Skeletal muscle satellite cell (primary cell): ENCODE measurements around the gene FCHO2.

Experiments
- H3K27me3 ChIP-seq: 2 replicates; pipeline ENCODE4 v1.7.0; 2013; ENCODE audit warnings: low read length; ENCODE audit not compliant: control insufficient read depth, insufficient read depth
- H3K36me3 ChIP-seq: 2 replicates; pipeline ENCODE4 v1.7.0; 2013; ENCODE audit warnings: mild to moderate bottlenecking, control low read depth, low read length; ENCODE audit not compliant: insufficient read depth
- H3K4me1 ChIP-seq: 2 replicates; pipeline ENCODE4 v1.7.0; 2013; ENCODE audit warnings: low read length; ENCODE audit not compliant: control insufficient read depth, insufficient read depth
- H3K4me2 ChIP-seq: 2 replicates; pipeline ENCODE4 v1.7.0; 2013; ENCODE audit warnings: mild to moderate bottlenecking, low read length
- H3K4me3 ChIP-seq: 2 replicates; pipeline ENCODE4 v1.7.0; 2013; ENCODE audit warnings: low read length
- H3K9ac ChIP-seq: 2 replicates; pipeline ENCODE4 v1.7.0; 2013; ENCODE audit warnings: mild to moderate bottlenecking, low read depth, low read length, moderate library complexity
- H3K9me3 ChIP-seq: replicated peaks from 2 replicates; pipeline ENCODE4 v1.7.0; 2013; ENCODE audit warnings: mild to moderate bottlenecking, control low read depth, low read length

The FCHO2 gene

DNA sequence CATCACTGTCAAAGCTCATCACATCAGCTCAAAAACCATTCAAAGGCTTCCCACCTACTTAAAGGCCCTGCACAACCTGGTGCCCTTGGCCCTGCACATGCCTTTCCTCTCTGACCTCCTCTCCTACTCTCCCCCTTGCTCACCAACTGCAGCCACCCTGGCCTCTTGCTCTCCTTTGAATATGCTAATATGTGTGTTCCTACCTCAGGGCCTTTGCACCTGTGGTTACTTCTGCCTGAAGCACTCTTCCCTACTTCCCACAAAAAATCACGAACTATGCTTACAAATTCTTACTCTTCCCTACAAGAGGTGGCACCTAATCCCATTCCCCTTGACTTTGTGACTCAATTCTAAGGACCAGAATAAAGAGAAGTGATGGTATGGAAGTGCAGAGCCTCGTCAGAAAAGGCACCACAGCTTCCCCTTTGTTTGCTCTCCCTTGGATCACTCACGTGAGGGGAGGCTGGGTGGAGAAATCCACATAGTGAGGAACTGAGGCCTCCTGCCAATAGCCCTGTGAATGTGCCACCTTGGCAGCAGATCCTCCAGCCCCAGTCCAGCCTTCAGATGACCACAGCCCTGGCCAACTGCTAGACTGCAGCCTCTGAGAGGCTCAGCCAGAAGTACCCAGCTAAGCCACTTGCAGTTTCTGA is 161.4 kb downstream of the FCHO2 start:
- no peak overlapping the region for H3K4me2 ChIP-seq
- H3K27me3 ChIP-seq: no peaks in the 10 kb centered on the region
- H3K9me3 ChIP-seq: no peaks in the 10 kb centered on the region
- no peak overlapping the region for H3K4me3 ChIP-seq
- H3K9ac ChIP-seq: no peak overlapping the region
- peaks cover 58% of the 10 kb centered on the region for H3K4me1 ChIP-seq
- no peaks in the 10 kb centered on the region for H3K36me3 ChIP-seq

DNA sequence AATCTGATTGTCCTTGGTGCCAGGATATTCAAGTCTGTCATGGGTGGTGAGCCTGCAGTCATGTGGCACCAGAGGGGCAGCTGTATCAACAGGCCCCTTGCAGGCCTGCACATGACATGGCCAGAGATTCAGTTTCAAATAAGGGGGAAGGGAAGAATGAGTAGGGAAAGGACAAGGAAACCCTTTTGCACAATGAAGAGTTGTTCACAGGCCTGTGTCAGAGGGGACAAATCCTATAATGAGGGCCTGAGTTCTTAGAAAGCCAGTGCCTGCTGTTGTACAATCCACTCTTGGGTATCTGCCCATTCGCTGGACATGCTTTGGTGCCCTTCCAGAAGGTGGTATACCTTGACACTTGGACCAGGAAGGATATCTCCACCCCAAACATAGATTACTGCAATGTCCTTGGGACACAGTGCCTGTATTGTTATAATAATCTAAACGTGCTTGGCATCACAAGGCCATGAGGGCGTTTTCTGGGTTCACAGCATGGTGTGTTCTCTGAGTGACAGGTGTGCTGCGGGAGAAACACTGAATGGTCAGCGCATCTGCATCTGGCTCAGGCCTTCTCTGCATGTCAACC is 162.6 kb downstream of the FCHO2 start:
- Histone ChIP-seq H3K9ac (no peak overlapping the region), H3K9me3 (no peaks in the 10 kb centered on the region), H3K4me2 (no peak overlapping the region), H3K4me3 (no peak overlapping the region), H3K36me3 (peaks cover under 1% of the 10 kb centered on the region), H3K27me3 (no peaks in the 10 kb centered on the region), H3K4me1 (peaks cover 70% of the 10 kb centered on the region)

DNA sequence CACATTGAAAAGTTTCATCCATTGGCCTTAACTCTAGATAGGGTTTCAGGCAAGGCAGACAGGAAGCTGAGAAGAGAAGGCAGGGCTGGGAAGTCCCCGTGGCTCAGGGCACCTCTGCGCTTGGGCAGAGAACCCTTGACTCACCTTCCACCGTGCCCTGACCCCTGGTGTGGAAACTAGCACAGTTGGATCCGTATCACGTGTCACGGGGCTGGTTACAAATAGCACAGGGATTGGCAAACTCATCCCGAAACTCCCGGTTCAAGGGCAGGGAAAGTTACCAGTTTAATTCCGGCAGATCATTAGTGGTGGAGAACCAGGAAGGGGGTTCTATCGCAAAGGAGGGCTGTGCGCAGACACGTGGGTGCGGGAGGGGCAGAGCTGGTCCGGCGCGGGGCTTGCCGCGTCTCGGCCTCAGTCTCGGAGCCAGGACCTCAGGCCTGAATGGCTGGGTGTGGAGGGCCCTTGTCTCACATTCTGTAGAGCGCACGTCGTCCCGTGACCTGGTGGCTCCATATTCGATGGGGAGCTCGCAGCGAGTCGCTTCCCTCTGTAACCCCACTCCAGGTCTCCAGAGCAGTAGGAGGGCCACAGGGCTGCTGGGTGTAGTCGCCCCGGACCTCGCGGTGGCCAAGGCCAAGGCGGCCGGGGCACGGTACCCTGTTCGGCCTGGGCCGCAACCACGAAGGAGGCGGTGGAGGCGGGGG is 163.8 kb downstream of the FCHO2 start:
- no peaks in the 10 kb centered on the region for H3K27me3 ChIP-seq
- peak overlapping the region; percentile 83 for H3K4me2 ChIP-seq
- H3K36me3 ChIP-seq: peaks cover 12% of the 10 kb centered on the region
- peak overlapping the region; percentile 70 for H3K9ac ChIP-seq
- H3K9me3 ChIP-seq: no peaks in the 10 kb centered on the region
- H3K4me1 ChIP-seq: peaks cover 73% of the 10 kb centered on the region
- H3K4me3 ChIP-seq: peak overlapping the region; percentile 85

DNA sequence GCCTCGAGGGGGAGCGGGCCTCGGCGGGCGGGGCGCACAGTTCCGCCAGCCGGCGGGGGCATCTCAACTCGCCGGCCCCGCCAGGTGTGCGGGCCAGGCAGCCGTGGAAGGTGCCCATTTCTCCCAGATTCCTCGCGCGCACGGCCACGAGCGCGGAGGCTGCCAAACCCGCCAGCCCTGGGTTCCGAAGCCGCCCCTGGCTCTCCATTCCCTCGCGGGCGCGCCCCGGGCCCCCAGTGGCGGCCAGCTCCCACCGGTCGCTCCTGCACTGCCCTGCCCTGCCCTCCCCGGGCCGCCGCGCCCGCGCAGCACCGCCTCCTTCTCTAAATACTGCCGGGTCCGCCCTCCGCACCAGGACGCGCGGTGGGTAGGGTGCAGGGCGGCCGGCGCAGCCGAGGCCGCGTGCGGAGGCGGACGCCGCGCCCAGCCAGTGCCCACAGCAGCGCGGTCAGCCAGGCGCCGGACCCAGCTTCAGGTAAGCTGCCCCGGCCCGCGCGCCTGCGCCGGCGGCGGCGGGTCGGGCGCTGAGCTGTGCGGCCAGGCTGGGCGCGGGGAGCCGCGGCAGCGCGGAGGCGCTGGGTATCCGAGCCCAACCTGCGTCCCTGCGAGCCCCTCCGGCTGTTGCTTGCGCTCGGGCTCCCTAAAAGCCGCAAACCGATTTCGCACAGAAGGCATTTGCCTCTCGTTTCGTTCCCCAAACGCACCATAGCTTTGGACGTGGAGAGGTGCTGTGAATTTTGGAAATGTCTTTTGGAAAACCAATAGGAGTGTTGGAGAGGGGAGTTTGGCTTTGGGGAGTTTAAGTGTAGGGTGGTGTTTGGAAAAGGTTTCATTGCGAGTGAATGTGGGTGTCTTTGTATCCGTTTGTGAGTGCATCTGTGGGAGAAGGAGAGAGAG is 164.6 kb downstream of the FCHO2 start, which contains the start of gene TMEM171:
TMEM171 (plus strand) TSS at position 354 of the 897 bp plus-strand sequence. CDS start 2,799 bp downstream, outside the sequence.
- no peaks in the 10 kb centered on the region for H3K27me3 ChIP-seq
- H3K9me3 ChIP-seq: no peaks in the 10 kb centered on the region
- peaks cover 65% of the 10 kb centered on the region for H3K4me1 ChIP-seq
- peaks cover 16% of the 10 kb centered on the region for H3K36me3 ChIP-seq
- peak within 1 kb of the TSS; percentile 83 for H3K4me2 ChIP-seq
- H3K4me3 ChIP-seq: peak within 1 kb of the TSS; percentile 85
- H3K9ac ChIP-seq: peak within 1 kb of the TSS; percentile 70

DNA sequence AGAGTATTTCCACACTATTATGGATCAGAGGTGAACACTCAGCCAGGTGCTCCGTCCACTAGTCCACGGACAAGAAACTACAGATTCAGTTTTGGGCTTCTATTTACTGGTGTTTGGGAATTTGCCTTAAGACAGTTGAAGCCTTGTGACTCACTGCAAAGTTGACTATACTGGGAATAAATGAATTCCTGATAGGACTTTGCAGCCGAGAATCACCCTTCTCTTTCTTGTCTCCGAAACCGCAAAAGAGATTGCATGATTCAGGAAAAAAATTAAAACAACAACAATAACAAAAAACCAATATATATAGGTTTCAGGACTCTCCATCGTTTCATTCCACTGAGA is 165.2 kb downstream of the FCHO2 start:
- no peaks in the 10 kb centered on the region for H3K27me3 ChIP-seq
- H3K36me3 ChIP-seq: peaks cover 22% of the 10 kb centered on the region
- peaks cover 59% of the 10 kb centered on the region for H3K4me1 ChIP-seq
- H3K4me3 ChIP-seq: peak overlapping the region; percentile 85
- H3K9ac ChIP-seq: peak overlapping the region; percentile 70
- peak overlapping the region; percentile 83 for H3K4me2 ChIP-seq
- no peaks in the 10 kb centered on the region for H3K9me3 ChIP-seq

DNA sequence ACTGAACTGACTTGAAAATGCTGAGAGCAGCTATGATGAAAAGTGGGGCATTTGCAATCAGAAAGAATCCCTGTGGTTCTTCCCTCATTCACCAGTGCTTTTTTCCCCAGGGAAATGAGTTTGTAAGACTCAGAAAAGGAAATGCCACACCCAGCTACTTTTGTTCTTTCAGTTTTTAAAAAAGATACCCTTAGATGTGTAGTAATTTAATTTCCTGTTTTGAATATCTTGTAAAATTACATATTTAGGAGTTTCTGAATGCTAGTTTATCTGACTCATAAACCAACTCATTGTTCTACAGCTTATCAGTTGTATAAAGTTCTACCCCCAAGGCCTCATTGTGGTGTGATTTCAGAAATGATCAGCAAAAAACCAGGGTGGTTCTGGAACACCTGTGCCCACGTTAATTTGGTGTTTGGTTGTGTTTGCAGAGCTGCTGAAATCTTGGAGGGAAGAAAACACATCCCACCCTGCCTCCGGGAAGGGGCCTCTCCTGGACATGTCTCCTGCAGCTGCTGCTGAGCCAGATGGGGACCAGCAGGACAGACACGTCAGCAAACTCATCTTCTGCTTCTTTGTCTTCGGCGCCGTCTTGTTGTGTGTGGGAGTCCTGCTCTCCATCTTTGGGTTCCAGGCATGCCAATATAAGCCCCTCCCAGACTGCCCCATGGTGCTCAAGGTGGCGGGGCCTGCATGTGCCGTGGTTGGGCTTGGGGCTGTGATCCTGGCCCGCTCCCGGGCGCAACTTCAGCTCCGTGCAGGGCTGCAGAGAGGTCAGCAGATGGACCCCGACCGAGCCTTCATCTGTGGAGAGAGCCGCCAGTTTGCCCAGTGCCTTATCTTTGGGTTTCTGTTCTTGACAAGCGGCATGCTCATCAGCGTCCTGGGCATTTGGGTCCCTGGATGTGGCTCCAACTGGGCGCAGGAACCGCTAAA is 167.3 kb downstream of the FCHO2 start:
- H3K27me3 ChIP-seq: no peaks in the 10 kb centered on the region

DNA sequence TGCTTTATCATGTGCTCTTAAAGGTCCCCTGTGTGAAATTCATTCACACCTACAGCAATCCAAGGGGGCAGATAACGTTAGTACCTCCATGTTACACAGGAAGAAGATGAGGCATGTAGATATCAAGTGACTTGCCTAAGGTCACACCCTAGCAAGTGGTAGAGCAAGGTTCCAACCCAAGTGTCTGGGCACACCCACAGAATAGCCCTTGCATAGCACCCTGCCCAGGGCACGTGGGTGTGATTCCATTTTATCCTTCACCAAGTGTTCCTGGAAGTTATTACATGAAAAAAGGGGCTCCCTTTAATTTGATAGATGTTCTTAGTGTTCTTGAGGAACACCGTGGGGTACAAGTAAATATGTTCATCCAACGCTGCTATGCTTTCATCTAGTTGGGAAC is 169.4 kb downstream of the FCHO2 start:
- Histone ChIP-seq H3K4me3 (no peak overlapping the region), H3K4me1 (peaks cover 31% of the 10 kb centered on the region), H3K36me3 (peaks cover 33% of the 10 kb centered on the region), H3K27me3 (no peaks in the 10 kb centered on the region), H3K4me2 (no peak overlapping the region), H3K9ac (no peak overlapping the region), H3K9me3 (no peaks in the 10 kb centered on the region)

More for the DNA sequence above, 167.3 kb downstream of the FCHO2 start:
- peak overlapping the region; percentile 83 for H3K4me2 ChIP-seq
- H3K4me3 ChIP-seq: peak overlapping the region; percentile 85
- no peaks in the 10 kb centered on the region for H3K9me3 ChIP-seq
- H3K36me3 ChIP-seq: peaks cover 23% of the 10 kb centered on the region
- H3K4me1 ChIP-seq: peaks cover 49% of the 10 kb centered on the region
- H3K9ac ChIP-seq: peak overlapping the region; percentile 71

DNA sequence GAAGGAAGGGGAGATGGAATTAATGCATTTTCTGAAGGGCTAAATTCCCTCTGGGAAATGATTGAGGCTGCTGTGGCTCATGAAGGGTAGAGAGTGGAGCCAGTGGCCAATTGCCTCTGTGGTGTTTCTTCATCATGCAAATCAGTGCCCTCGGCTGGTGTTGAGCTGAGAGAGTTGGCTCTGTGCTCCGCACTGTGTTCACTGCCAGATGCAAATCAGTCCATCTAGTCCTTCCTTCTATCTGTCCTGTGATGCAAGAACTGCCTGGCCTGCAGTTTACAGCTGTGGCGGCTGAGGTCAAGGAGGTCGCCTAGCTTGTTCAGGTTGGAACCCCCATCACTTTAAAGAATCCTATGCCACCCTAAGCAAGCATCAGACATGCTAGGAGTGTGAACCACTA is 170.5 kb downstream of the FCHO2 start:
- H3K4me3 ChIP-seq: no peak overlapping the region
- H3K27me3 ChIP-seq: no peaks in the 10 kb centered on the region
- no peak overlapping the region for H3K4me2 ChIP-seq
- no peaks in the 10 kb centered on the region for H3K9me3 ChIP-seq
- peaks cover 38% of the 10 kb centered on the region for H3K36me3 ChIP-seq
- H3K9ac ChIP-seq: no peak overlapping the region
- H3K4me1 ChIP-seq: peaks cover 26% of the 10 kb centered on the region

DNA sequence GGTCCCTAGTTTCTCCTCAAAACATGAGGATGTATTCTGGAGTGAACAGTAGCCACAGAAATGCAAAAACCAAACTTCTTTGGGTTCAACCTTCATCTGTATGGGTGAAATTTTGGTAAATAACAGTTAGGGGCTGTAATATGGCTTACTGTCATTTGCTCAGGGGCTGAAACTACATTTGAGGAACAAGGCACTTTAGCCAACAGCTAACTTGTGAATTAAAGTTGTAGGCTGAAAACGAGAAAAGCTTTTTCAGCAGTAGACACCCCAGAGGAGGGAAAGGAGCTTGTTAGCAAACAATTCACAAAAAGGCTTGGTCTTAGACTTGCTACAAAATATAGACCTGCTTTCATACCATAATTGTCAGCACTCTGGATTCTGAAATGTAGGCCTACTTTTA is 171.1 kb downstream of the FCHO2 start:
- no peak overlapping the region for H3K9ac ChIP-seq
- no peaks in the 10 kb centered on the region for H3K27me3 ChIP-seq
- H3K4me3 ChIP-seq: no peak overlapping the region
- no peaks in the 10 kb centered on the region for H3K9me3 ChIP-seq
- no peak overlapping the region for H3K4me2 ChIP-seq
- peaks cover 20% of the 10 kb centered on the region for H3K4me1 ChIP-seq
- peaks cover 43% of the 10 kb centered on the region for H3K36me3 ChIP-seq

DNA sequence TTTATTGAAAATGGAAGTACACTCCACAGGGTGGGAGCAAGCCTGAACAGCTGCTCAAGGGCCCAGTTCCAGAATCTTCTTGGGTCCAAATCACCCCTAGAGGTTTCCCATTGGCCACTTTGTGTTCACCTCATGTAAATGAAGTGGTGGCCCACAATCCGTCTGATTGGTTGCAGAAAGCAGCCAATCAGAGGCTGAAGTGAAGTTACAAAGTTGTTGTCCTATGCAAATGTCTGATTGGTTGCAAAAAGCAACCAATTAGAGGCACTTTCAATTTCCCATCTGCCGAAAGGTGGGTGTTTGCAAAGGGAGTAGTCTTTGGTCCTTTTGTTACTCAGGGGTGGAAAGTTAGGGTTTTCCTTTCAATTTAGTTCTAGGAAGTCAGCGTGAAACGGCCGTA is 173.3 kb downstream of the FCHO2 start:
- Histone ChIP-seq H3K4me1 (no peaks in the 10 kb centered on the region), H3K27me3 (no peaks in the 10 kb centered on the region), H3K9ac (no peak overlapping the region), H3K9me3 (no peaks in the 10 kb centered on the region), H3K4me2 (no peak overlapping the region), H3K4me3 (no peak overlapping the region), H3K36me3 (peaks cover 39% of the 10 kb centered on the region)
